ENCODE data around the gene SOCS7.

- TF ChIP-seq CTCF (IDR thresholded peaks at IDR 0.05; ENCODE audit: insufficient read depth, low read depth, low read length) (no peak), EZH2 (IDR thresholded peaks at IDR 0.05; ENCODE audit: insufficient read depth, low read length) (no peak)
These were observed 43.4 kb downstream of the SOCS7 start for GRCh38 chr17:38395090-38395489.
